Measurements from ENCODE around the gene UBIAD1. TPM values are rescaled to one million over a fixed set of nuclear protein-coding genes. Genes with fewer than 3 reads are reported as not detected.

The UBIAD1 gene
- total and polyA plus RNA-seq, 12 donors = 4.5 to 24.3 (median 11.2) TPM

GRCh38 chr1:11285883-11286734 lies 13.1 kb downstream of the UBIAD1 start:
- DNase-seq = no peak
- Histone ChIP-seq H3K9me3 (replicated peaks in 1 of 3) (no peaks in the 10 kb centered on the region), H3K4me3 (no peak overlapping the region), H3K27ac (no peak overlapping the region), H3K4me1 (replicated peaks in 1 of 2) (peaks cover 0 to 17% of the 10 kb centered on the region in 2 donors), H3K27me3 (no peaks in the 10 kb centered on the region), H3K36me3 (replicated peaks in 1 of 2) (peaks cover 0 to 13% of the 10 kb centered on the region in 2 donors)
- intact Hi-C loops (cut with DNase I) = no loop called here
- peak in 3 of 6 experiments; percentile 26 to 33 (median 29) for TF ChIP-seq CTCF (IDR thresholded peaks at IDR 0.05)
- no peak for TF ChIP-seq POLR2A (IDR thresholded peaks at IDR 0.05)
- WGBS, 4 donors = 85 to 93% (median 87%) methylated on average over 7 of the region's 7 CpGs

- DNase-seq = no peak
- intact Hi-C loops (cut with DNase I) = no loop called here
- H3K27ac ChIP-seq = no peak overlapping the region
- H3K27me3 ChIP-seq = no peaks in the 10 kb centered on the region
- no peak overlapping the region for H3K4me3 ChIP-seq
- TF ChIP-seq POLR2A (IDR thresholded peaks at IDR 0.05) (no peak), CTCF (IDR thresholded peaks at IDR 0.05) (no peak)
- H3K36me3 ChIP-seq (replicated peaks in 1 of 2) = peaks cover 0 to 13% of the 10 kb centered on the region in 2 donors
- H3K9me3 ChIP-seq (replicated peaks in 1 of 3) = no peaks in the 10 kb centered on the region
- peaks cover 0 to 9% of the 10 kb centered on the region in 2 donors for H3K4me1 ChIP-seq (replicated peaks in 1 of 2)
- 77 to 93% (median 82%) methylated on average over 2 to 3 of the region's 3 CpGs for WGBS, 4 donors
Measured at GRCh38 chr1:11286735-11287410, 13.9 kb downstream of the UBIAD1 start.

GRCh38 chr1:11289064-11289463 lies 16.1 kb downstream of the UBIAD1 start:
- no peak for TF ChIP-seq POLR2A (IDR thresholded peaks at IDR 0.05)
- no peak for TF ChIP-seq CTCF (IDR thresholded peaks at IDR 0.05)
- Histone ChIP-seq H3K36me3 (replicated peaks in 1 of 2) (peaks cover 0 to 13% of the 10 kb centered on the region in 2 donors), H3K27ac (no peak overlapping the region), H3K9me3 (replicated peaks in 1 of 3) (no peaks in the 10 kb centered on the region), H3K4me3 (no peak overlapping the region), H3K4me1 (replicated peaks in 1 of 2) (no peaks in the 10 kb centered on the region), H3K27me3 (no peaks in the 10 kb centered on the region)
- intact Hi-C loops (cut with DNase I) = no loop called here
- no peak for DNase-seq
- WGBS, 4 donors = 92 to 95% (median 93%) methylated on average over 5 of the region's 5 CpGs

DNA sequence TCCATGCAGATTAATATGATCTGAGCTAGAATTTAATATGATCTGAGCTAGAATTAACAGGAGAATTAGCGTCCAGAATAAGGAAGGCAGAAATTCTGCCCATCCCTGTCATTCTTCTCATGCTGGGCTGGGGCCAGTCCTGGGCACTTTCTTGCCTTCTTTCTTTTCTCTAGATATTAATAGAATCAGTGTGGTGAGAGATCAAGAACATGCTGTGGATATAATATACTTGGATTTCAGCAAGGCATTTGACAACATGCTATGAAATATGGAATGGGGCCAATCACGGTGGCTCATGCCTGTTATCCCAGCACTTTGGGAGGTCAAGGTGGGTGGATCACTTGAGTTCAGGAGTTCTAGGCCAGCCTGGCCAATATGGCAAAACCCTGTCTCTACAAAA lies 18.1 kb downstream of the UBIAD1 start:
- intact Hi-C loops (cut with DNase I) = no loop called here
- no peak for DNase-seq
- Histone ChIP-seq H3K4me1 (replicated peaks in 1 of 2) (no peaks in the 10 kb centered on the region), H3K36me3 (replicated peaks in 1 of 2) (peaks cover 0 to 8% of the 10 kb centered on the region in 2 donors), H3K27ac (no peak overlapping the region), H3K27me3 (no peaks in the 10 kb centered on the region), H3K9me3 (replicated peaks in 1 of 3) (no peaks in the 10 kb centered on the region), H3K4me3 (no peak overlapping the region)
- WGBS, 4 donors = 73 to 85% (median 80%) methylated on average over 2 of the region's 2 CpGs
- TF ChIP-seq POLR2A (IDR thresholded peaks at IDR 0.05) = no peak
- no peak for TF ChIP-seq CTCF (IDR thresholded peaks at IDR 0.05)
